CD4-positive, alpha-beta T cell (primary cell): ENCODE data around the gene KIAA1755. TPM values are rescaled to one million over a fixed set of nuclear protein-coding genes. Genes with fewer than 3 reads are reported as not detected.
A peak's percentile ranks its signal among the peaks of the same experiment; 100 is the strongest.

Experiments
- ATAC-seq: fragments of 200-7000 bp; cut with Tn5 transposase; one replicate; pipeline ENCODE4 v1.10.0; 2022; ENCODE audit warnings: mild to moderate bottlenecking; ENCODE audit not compliant: poor library complexity
- CTCF ChIA-PET: fragments of 350-600 bp; sonication (Branson Sonifier 250); formaldehyde crosslinking; loops from one replicate; lab custom pipeline; 2021; ENCODE audit warnings: antibody characterized with exemption, inconsistent platforms; lab: Charles Lee
- POLR2A ChIA-PET: fragments of 350-600 bp; sonication (Branson Sonifier 250); formaldehyde crosslinking; loops from one replicate; lab custom pipeline; 2021; ENCODE audit warnings: antibody characterized with exemption, inconsistent platforms; lab: Charles Lee
- DNase-seq, 14 experiments: peaks; one replicate each; pipeline ENCODE4 v3.0.0-alpha.2; 2013 to 2020; ENCODE audit warnings: mixed read lengths in 2 of 14
- H3K27ac ChIP-seq, 2 donors: one replicate each; pipeline versions ENCODE4 v1.5.1 to v1.7.0; 2013; ENCODE audit warnings: low read length in 2 of 2, low read depth in 1 of 2, mild to moderate bottlenecking in 1 of 2
- H3K27me3 ChIP-seq, 2 experiments: 1 replicate in 1 of 2; 2 replicates in 1 of 2; pipeline versions ENCODE4 v1.6.1 to v1.7.0; 2013; ENCODE audit warnings: low read length in 2 of 2, control low read depth in 1 of 2, mild to moderate bottlenecking in 1 of 2, moderate library complexity in 1 of 2; ENCODE audit not compliant: insufficient read depth in 2 of 2, control insufficient read depth in 1 of 2
- H3K36me3 ChIP-seq: one replicate; pipeline ENCODE4 v1.6.1; 2013; ENCODE audit warnings: low read length, control low read depth; ENCODE audit not compliant: insufficient read depth
- H3K4me1 ChIP-seq: one replicate; pipeline ENCODE4 v1.6.1; 2013; ENCODE audit warnings: low read length, control low read depth; ENCODE audit not compliant: insufficient read depth
- H3K4me3 ChIP-seq: one replicate; pipeline ENCODE4 v1.5.1; 2013; ENCODE audit warnings: mild to moderate bottlenecking, low read length, moderate library complexity
- H3K9me3 ChIP-seq, 2 experiments: 1 replicate in 1 of 2; 2 replicates in 1 of 2; pipeline versions ENCODE4 v1.6.1 to v1.7.0; 2013; ENCODE audit warnings: low read length in 2 of 2, mild to moderate bottlenecking in 2 of 2, control low read depth in 1 of 2, moderate library complexity in 1 of 2; ENCODE audit not compliant: control insufficient read depth in 1 of 2, insufficient read depth in 1 of 2
- H3K27ac Mint-ChIP-seq: one replicate; pipeline ENCODE4 v1.8.0; 2020; ENCODE audit warnings: mixed read lengths
- H3K27me3 Mint-ChIP-seq: one replicate; pipeline ENCODE4 v1.8.0; 2021; ENCODE audit warnings: mixed read lengths
- H3K36me3 Mint-ChIP-seq: one replicate; pipeline ENCODE4 v1.8.0; 2021; ENCODE audit warnings: low read depth, mixed read lengths
- H3K4me1 Mint-ChIP-seq: one replicate; pipeline ENCODE4 v1.8.0; 2021; ENCODE audit warnings: low read depth, mixed read lengths
- H3K4me3 Mint-ChIP-seq: one replicate; pipeline ENCODE4 v1.8.0; 2020; ENCODE audit warnings: mild to moderate bottlenecking, mixed read lengths
- H3K9me3 Mint-ChIP-seq: one replicate; pipeline ENCODE4 v1.8.0; 2020; ENCODE audit warnings: mixed read lengths
- intact Hi-C, 2 experiments: fragments of 100-400 bp; cut with DNase I in 1 of 2; cut with micrococcal nuclease in 1 of 2; formaldehyde crosslinking; loops; one replicate each; pipeline versions ENCODE4 v1.15.1 to v1.9.0; 2023 to 2025; cut with DNase I, micrococcal nuclease
- total RNA-seq, 174 experiments: library from RNA in 2 of 174; stranded (reverse) in 2 of 174; gene quantifications; one replicate each; pipeline ENCODE4 v1.2.3 and lab custom pipeline; 2021 to 2026
- TF ChIP-seq, protein P1 (sequence below): fragments of 200-600 bp; IDR thresholded peaks from one replicate; pipeline ENCODE4 v1.8.0; 2022; ENCODE audit warnings: antibody characterized with exemption, mild to moderate bottlenecking

Gene KIAA1755
- total RNA-seq, 2 experiments from 2014 or later = not detected

DNA sequence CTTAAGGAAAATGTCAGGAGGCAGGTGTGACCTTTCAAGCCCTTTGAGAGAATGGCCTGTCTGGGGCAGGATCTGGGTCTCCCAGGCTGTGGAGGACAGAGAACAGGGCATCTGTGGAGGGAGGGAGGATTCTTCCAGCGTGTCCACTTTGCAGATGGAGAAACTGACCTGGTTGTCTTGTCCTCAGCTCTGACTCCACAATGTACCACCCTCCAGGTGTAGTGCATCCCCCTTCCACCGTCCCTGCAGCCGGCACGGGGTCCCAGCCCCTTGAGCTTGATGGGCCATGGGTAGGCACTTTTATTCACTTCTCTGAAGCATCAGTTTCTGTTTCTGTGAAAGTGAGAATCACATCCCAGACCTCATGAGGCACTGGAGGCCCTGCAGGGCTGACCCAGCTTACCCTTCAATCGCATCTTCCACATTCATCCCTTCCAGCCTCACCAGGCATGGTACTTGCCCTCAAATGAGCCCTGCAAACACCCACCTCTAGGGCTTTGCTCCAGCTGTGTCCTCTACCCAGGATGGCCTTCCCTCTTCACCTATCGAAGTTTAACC, 90.8 kb downstream of the KIAA1755 start:
- Mint-ChIP-seq H3K36me3 (no peaks in the 10 kb centered on the region), H3K27ac (no peak overlapping the region), H3K9me3 (no peaks in the 10 kb centered on the region), H3K27me3 (peaks cover 22% of the 10 kb centered on the region), H3K4me1 (no peaks in the 10 kb centered on the region), H3K4me3 (no peak overlapping the region)
- CTCF ChIA-PET = no interaction called here
- Histone ChIP-seq H3K27ac (no peak overlapping the region), H3K9me3 (no peaks in the 10 kb centered on the region), H3K4me1 (peaks cover 6% of the 10 kb centered on the region), H3K4me3 (no peak overlapping the region), H3K36me3 (no peaks in the 10 kb centered on the region), H3K27me3 (peaks cover 3 to 12% of the 10 kb centered on the region in 2 experiments)
- TF ChIP-seq, protein P1, sequence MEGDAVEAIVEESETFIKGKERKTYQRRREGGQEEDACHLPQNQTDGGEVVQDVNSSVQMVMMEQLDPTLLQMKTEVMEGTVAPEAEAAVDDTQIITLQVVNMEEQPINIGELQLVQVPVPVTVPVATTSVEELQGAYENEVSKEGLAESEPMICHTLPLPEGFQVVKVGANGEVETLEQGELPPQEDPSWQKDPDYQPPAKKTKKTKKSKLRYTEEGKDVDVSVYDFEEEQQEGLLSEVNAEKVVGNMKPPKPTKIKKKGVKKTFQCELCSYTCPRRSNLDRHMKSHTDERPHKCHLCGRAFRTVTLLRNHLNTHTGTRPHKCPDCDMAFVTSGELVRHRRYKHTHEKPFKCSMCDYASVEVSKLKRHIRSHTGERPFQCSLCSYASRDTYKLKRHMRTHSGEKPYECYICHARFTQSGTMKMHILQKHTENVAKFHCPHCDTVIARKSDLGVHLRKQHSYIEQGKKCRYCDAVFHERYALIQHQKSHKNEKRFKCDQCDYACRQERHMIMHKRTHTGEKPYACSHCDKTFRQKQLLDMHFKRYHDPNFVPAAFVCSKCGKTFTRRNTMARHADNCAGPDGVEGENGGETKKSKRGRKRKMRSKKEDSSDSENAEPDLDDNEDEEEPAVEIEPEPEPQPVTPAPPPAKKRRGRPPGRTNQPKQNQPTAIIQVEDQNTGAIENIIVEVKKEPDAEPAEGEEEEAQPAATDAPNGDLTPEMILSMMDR = no peak
- POLR2A ChIA-PET = no interaction called here
- ATAC-seq = no peak
- DNase-seq = no peak
- intact Hi-C loops = loop anchor here (5.0 kb wide), 1 partner anchor 112 kb away; no protein-coding TSS in a partner anchor

DNA sequence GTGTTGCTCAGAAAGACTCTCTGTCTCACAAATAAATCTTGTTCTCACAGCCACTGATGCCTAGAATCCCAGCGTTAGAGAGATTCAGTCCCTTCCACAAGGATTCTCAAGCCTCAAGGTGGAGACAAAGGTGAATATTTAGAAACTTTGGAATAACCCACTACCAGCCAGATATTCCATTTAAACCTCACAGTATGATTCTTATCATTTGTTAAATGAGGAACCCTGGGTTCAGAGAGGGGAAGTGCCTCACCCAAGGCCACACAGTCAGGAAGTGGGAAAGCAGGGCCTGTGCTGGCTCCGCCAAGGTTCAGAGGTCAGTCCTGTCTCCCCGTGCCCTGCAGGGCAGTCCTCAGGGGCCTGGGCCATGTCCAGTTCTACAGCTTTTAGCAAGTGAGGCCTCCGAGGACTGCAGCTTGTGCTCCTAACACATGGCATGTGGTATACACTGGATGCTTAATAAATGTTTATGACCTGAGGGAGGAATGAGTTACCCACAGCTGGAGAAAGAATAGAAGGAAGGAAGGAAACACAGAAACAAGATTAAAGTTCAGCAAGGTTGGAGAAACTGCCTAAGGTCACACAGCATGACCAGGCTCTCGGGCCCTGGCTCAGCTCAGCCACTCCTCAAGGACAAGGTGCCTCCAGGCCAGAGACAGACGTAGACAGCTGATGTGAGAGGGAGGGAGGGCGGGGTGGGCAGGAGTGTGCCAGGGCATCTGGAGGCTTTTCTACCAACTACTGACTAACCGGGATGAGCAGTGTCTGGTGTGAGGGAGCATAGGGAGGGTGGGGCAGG, 91.5 kb downstream of the KIAA1755 start:
- CTCF ChIA-PET = no interaction called here
- intact Hi-C loops = loop anchor here (5.0 kb wide), 1 partner anchor 112 kb away; no protein-coding TSS in a partner anchor
- H3K4me3 ChIP-seq = no peak overlapping the region
- peak in 3 of 14 experiments; percentile 23 to 53 (median 44) for DNase-seq
- peaks cover 5 to 19% of the 10 kb centered on the region in 2 experiments for H3K27me3 ChIP-seq
- H3K4me1 ChIP-seq = peaks cover 6% of the 10 kb centered on the region
- POLR2A ChIA-PET = no interaction called here
- Mint-ChIP-seq H3K4me3 (no peak overlapping the region), H3K27ac (no peak overlapping the region), H3K9me3 (no peaks in the 10 kb centered on the region), H3K27me3 (peaks cover 28% of the 10 kb centered on the region), H3K4me1 (no peaks in the 10 kb centered on the region), H3K36me3 (no peaks in the 10 kb centered on the region)
- no peaks in the 10 kb centered on the region for H3K9me3 ChIP-seq
- H3K27ac ChIP-seq = no peak overlapping the region
- no peaks in the 10 kb centered on the region for H3K36me3 ChIP-seq
- TF ChIP-seq, protein P1 = no peak
- no peak for ATAC-seq

DNA sequence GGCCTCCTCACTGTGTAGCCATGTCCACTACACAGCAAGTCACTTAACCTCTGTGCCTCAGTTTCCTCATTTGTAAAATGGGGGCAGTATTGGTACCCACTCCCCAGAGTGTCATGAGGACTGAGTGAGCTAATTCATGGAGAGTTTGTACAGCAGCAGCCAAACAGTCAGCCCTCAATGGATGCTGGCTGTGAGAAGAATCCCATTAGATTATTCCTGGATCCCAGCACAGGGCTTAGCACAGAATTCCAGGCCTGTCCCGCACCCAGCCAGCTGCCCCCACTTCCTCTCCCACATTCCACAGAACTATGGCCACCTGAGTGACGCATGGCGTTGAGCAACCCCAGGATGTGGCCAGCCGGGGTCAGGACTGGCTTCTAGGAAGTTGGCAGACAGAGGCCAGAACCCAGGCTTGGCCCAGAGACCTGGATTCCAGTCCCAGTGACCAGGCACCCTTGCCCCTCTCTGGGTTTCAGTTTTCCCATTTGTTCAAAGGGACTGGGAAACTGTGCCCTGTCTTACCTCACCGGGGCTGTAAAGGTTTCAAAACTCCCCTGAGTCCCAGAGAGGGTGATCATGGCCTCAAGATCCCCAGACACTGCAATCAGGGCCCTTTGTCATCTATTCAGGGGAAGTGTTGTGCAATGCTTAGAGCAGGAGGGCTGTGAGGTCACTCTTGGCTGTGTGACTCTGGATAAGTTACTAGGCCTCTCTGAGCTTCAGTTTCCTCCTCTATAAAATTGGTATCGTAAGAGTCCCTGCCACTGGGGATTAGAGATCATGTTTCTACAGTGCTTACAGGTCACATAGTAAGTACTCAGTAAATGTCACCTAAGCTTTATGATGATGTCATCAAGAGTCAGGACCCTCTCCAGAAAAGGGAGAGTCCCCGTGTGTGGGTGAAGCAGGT, 92.4 kb downstream of the KIAA1755 start:
- Histone ChIP-seq H3K36me3 (no peaks in the 10 kb centered on the region), H3K27ac (no peak overlapping the region), H3K27me3 (peaks cover 8 to 21% of the 10 kb centered on the region in 2 experiments), H3K9me3 (no peaks in the 10 kb centered on the region), H3K4me1 (peaks cover 6% of the 10 kb centered on the region), H3K4me3 (no peak overlapping the region)
- ChIA-PET POLR2A (no interaction called here), CTCF (no interaction called here)
- no peak overlapping the region for H3K4me3 Mint-ChIP-seq
- no peaks in the 10 kb centered on the region for H3K9me3 Mint-ChIP-seq
- H3K27ac Mint-ChIP-seq = no peak overlapping the region
- H3K36me3 Mint-ChIP-seq = no peaks in the 10 kb centered on the region
- peaks cover 32% of the 10 kb centered on the region for H3K27me3 Mint-ChIP-seq
- ATAC-seq (no peak), DNase-seq (peak in 2 of 14 experiments; percentile 55 to 65)
- intact Hi-C loops = loop anchor here (5.0 kb wide), 1 partner anchor 111 kb away; no protein-coding TSS in a partner anchor
- no peaks in the 10 kb centered on the region for H3K4me1 Mint-ChIP-seq
- TF ChIP-seq, protein P1 = no peak
